ENCODE results near the gene DOCK8.

Gene DOCK8

GRCh38 chr9:469672-470551, 255.2 kb downstream of the DOCK8 start:
- DNase-seq = no peak

- no peak for DNase-seq
Measured at GRCh38 chr9:470552-471194, 256.0 kb downstream of the DOCK8 start.

GRCh38 chr9:471320-471719, 256.7 kb downstream of the DOCK8 start:
- DNase-seq = no peak

GRCh38 chr9:472479-473075, 257.9 kb downstream of the DOCK8 start:
- no peak for DNase-seq

- no peak for DNase-seq
Measured at GRCh38 chr9:477193-477592, 262.5 kb downstream of the DOCK8 start.

- no peak for DNase-seq
Measured at GRCh38 chr9:479304-479970, 264.8 kb downstream of the DOCK8 start.

GRCh38 chr9:479971-480350, 265.3 kb downstream of the DOCK8 start:
- DNase-seq = no peak

GRCh38 chr9:482739-483138, 268.1 kb downstream of the DOCK8 start:
- DNase-seq = no peak

- no peak for DNase-seq
Measured at GRCh38 chr9:486156-486555, 271.5 kb downstream of the DOCK8 start.

GRCh38 chr9:487429-487828, 272.8 kb downstream of the DOCK8 start:
- no peak for DNase-seq

- no peak for DNase-seq
Measured at GRCh38 chr9:488448-488847, 273.8 kb downstream of the DOCK8 start.

- DNase-seq = no peak
Measured at GRCh38 chr9:489198-490197, 274.8 kb downstream of the DOCK8 start.

- DNase-seq = no peak
Measured at GRCh38 chr9:494764-495163, 280.1 kb downstream of the DOCK8 start.

GRCh38 chr9:495739-496138, 281.1 kb downstream of the DOCK8 start:
- DNase-seq = no peak

- no peak for DNase-seq
Measured at GRCh38 chr9:503326-503725, 288.7 kb downstream of the DOCK8 start.

GRCh38 chr9:503881-504852, 289.5 kb downstream of the DOCK8 start, which contains the start of gene KANK1:
TSS of gene KANK1 (plus strand) at chr9:504695.
- no peak for DNase-seq

GRCh38 chr9:504921-505740, 290.5 kb downstream of the DOCK8 start:
- DNase-seq = no peak

- DNase-seq = no peak
Measured at GRCh38 chr9:505741-506059, 291.0 kb downstream of the DOCK8 start.

GRCh38 chr9:506281-506680, 291.6 kb downstream of the DOCK8 start:
- DNase-seq = no peak

- DNase-seq = no peak
Measured at GRCh38 chr9:511861-512260, 297.2 kb downstream of the DOCK8 start.

Data from SHP77 treated with DMSO at 0.1 percent for 48 hours (cell line).